Stimulated activated CD8-positive, alpha-beta memory T cell treated with anti-CD3 and anti-CD28 coated beads, Interleukin-4, amount 100 ng/mL, for 48 hours (primary cell): Measurements from ENCODE around the gene MLX.
"Not testable (repeated sequence)": the region's sequence is repeated elsewhere in the genome, so short reads cannot be mapped to it uniquely, and the experiment has no call there.

ENCODE experiments used
- DNase-seq: peaks from one replicate; pipeline ENCODE4 v3.0.0-alpha.2; 2020

MLX gene

GRCh38 chr17:42536372-42537155, 30.3 kb upstream of the MLX start:
- DNase-seq = peak; percentile 84

GRCh38 chr17:42537156-42537805, 29.6 kb upstream of the MLX start:
- DNase-seq = no peak

- no peak for DNase-seq
Observed at GRCh38 chr17:42537826-42538451, 29.0 kb upstream of the MLX start.

- no peak for DNase-seq
Observed at GRCh38 chr17:42538482-42538881, 28.4 kb upstream of the MLX start.

DNA sequence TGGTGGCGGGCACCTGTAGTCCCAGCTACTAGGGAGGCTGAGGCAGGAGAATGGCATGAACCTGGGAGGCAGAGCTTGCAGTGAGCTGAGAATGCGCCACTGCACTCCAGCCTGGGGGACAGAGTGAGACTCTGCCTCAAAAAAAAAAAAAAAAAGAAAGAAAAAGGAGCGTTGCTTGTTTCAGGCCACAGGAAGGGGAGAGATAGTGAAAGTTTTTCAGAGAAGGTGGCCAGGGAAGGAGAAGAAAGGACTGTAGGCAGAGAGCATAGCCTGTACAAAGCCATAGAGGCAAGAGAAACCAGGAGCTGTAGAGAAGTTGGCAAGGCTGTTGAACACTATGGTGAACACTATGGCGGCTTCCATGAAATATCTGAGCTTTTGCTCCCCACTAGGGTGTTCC, 26.3 kb upstream of the MLX start:
- not testable (repeated sequence) for DNase-seq

DNA sequence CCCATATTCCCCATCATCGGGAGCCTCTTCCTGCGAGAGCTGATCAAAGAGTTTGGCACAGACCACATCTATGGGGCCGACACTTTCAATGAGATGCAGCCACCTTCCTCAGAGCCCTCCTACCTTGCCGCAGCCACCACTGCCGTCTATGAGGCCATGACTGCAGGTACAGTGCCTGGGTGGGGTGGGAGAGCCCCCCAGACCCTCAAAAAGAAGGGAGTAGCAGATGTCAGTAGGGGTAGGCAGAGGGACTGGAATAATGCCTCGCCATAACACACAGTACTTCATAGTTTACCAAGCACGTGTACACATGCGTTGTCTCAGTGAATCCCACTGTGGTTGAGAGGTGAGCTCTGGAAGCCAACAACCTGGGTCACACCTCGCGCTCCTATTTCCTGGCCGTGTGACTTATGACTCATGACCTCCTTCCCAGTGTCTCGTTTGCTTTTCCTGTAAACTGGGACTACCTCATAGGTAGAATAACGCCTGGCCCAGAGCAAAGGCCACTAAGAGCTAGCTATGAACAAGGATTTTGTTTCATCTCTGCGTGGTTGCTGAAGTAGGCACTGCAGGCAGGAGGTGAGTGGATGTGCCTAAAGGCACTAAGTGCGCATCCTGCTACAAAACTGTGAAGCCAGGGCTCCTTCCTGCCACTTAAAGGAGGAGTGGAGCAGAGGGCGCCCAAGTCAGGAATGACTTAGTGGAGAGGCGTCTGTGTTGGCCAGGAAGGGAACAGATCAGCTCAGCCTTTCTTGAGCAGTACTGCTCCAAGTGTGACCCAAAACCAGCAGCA, 25.7 kb upstream of the MLX start:
- DNase-seq = no peak

DNA sequence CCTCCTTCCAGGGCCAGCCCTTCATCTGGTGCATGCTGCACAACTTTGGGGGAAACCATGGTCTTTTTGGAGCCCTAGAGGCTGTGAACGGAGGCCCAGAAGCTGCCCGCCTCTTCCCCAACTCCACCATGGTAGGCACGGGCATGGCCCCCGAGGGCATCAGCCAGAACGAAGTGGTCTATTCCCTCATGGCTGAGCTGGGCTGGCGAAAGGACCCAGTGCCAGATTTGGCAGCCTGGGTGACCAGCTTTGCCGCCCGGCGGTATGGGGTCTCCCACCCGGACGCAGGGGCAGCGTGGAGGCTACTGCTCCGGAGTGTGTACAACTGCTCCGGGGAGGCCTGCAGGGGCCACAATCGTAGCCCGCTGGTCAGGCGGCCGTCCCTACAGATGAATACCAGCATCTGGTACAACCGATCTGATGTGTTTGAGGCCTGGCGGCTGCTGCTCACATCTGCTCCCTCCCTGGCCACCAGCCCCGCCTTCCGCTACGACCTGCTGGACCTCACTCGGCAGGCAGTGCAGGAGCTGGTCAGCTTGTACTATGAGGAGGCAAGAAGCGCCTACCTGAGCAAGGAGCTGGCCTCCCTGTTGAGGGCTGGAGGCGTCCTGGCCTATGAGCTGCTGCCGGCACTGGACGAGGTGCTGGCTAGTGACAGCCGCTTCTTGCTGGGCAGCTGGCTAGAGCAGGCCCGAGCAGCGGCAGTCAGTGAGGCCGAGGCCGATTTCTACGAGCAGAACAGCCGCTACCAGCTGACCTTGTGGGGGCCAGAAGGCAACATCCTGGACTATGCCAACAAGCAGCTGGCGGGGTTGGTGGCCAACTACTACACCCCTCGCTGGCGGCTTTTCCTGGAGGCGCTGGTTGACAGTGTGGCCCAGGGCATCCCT, 23.5 kb upstream of the MLX start:
- DNase-seq = no peak

DNA sequence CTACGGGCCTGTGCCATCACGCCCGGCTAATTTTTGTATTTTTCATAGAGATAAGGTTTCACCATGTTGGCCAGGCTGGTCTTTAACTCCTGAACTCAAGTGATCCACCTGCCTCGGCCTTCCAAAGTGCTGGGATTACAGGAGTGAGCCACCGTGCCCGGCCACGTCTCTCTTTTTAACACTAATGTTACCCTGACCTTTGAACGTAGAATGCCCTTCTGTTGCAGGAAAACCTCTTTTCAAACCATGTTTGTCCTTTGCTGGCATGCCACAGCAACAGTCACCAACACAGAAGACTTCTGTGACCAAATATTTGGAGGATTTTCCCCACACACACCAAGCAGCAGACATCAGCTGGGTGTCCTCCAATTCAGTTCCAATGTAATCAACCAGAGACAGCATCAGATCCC, 22.0 kb upstream of the MLX start:
- DNase-seq = no peak

GRCh38 chr17:42545755-42546505, 21.0 kb upstream of the MLX start:
- not testable (repeated sequence) for DNase-seq

GRCh38 chr17:42547001-42547461, 19.9 kb upstream of the MLX start:
- DNase-seq = no peak

DNA sequence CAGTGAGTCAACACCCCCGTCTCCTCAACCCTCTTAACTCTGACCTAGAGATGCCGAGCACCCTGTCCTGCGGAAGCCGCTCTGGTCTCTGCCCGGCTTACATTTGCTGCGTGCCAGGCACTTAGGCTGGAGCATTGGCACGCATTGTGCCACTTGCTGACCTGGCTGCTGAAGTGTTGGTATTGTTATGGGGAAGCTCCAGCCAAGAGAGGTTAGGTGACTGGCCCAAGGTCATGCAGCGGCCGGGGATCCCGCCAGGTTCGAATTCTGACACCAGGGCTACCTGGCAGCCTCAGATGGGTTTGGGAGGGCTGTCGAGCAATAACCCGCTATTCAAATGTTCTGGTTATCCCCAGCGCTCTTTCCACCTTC, 19.2 kb upstream of the MLX start:
- no peak for DNase-seq

GRCh38 chr17:42548070-42548837, 18.6 kb upstream of the MLX start:
- DNase-seq = peak; percentile 87

- no peak for DNase-seq
Observed at GRCh38 chr17:42548993-42549755, 17.7 kb upstream of the MLX start.

DNA sequence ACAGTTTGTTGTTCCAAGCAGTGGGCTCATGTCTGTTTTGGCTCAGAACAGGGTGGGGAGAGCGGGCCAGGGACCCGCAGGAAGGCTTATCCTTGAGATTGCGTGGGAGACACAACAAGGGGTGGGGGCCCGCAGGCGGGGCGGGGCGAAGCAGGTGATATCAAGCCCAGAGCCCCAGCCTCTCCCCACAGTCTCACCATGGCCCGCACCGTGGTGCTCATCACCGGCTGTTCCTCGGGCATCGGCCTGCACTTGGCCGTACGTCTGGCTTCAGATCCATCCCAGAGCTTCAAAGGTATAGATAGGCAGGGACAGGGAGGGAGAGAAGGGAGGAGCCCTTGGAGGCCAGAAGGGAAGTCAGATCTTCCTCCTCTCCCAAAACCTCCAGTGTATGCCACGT, 14.2 kb upstream of the MLX start, which contains the start of gene HSD17B1:
TSS of gene HSD17B1 (plus strand) at position 188 of the 400 bp plus-strand sequence. CDS start at position 199, 11 bp downstream.
- not testable (repeated sequence) for DNase-seq

- DNase-seq = no peak
Observed at GRCh38 chr17:42553161-42553818, 13.6 kb upstream of the MLX start.

GRCh38 chr17:42553866-42554249, 13.0 kb upstream of the MLX start:
- DNase-seq = no peak

GRCh38 chr17:42554250-42555121, 12.4 kb upstream of the MLX start:
- peak; percentile 89 for DNase-seq

DNA sequence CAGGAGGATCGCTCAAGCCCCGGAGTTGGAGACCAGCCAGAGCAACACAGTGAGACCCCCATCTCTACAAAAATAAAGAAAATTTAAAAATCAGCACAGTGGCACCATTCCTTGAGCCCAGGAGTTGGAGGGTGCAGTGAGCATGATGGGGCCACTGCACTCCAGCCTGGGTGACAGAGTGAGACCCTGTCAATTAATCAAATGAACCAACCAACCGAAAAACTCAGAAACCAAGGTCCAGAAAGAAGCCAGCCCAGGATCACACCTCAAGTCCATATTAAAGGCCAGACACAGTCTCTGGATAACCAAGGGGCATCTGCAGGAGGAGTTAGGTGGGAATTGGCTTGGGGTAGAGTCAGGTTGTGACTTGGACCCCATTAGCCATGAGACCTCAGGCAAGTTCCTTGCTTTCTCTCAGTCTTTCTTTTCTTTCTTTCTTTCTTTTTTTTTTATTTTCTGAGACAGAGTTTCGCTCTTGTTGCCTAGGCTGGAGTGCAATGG, 11.7 kb upstream of the MLX start:
- DNase-seq = no peak
